ENCODE measurements around the gene AK8.
"Not testable (repeated sequence)": the region's sequence is repeated elsewhere in the genome, so short reads cannot be mapped to it uniquely, and the experiment has no call there.

The AK8 gene

GRCh38 chr9:132722564-132723065 is 155.5 kb downstream of the AK8 start:
- DNase-seq (ENCODE audit: low spot score): no peak
- TF ChIP-seq CTCF (IDR thresholded peaks at IDR 0.05; ENCODE audit: extremely low read depth, insufficient read depth, missing control alignments): no peak
- in situ Hi-C loops (cut with MboI; ENCODE audit: low pct_unique_long_range_greater_than_20kb, low sequenced_read_pairs, unreplicated experiment): no loop called here

GRCh38 chr9:132721661-132722060 is 156.4 kb downstream of the AK8 start:
- DNase-seq (ENCODE audit: low spot score): no peak
- no peak for TF ChIP-seq CTCF (IDR thresholded peaks at IDR 0.05; ENCODE audit: extremely low read depth, insufficient read depth, missing control alignments)
- in situ Hi-C loops (cut with MboI; ENCODE audit: low pct_unique_long_range_greater_than_20kb, low sequenced_read_pairs, unreplicated experiment): no loop called here

- DNase-seq (ENCODE audit: low spot score); in situ Hi-C loops (cut with MboI; ENCODE audit: low pct_unique_long_range_greater_than_20kb, low sequenced_read_pairs, unreplicated experiment): not testable (repeated sequence)
These were observed 159.6 kb downstream of the AK8 start for GRCh38 chr9:132718381-132718928.

- TF ChIP-seq CTCF (IDR thresholded peaks at IDR 0.05; ENCODE audit: extremely low read depth, insufficient read depth, missing control alignments): no peak
- in situ Hi-C loops (cut with MboI; ENCODE audit: low pct_unique_long_range_greater_than_20kb, low sequenced_read_pairs, unreplicated experiment): no loop called here
- DNase-seq (ENCODE audit: low spot score): no peak
These were observed 160.6 kb downstream of the AK8 start for GRCh38 chr9:132717326-132717945.

- in situ Hi-C loops (cut with MboI; ENCODE audit: low pct_unique_long_range_greater_than_20kb, low sequenced_read_pairs, unreplicated experiment): no loop called here
- no peak for TF ChIP-seq CTCF (IDR thresholded peaks at IDR 0.05; ENCODE audit: extremely low read depth, insufficient read depth, missing control alignments)
- DNase-seq (ENCODE audit: low spot score): no peak
These were observed 162.1 kb downstream of the AK8 start for GRCh38 chr9:132716007-132716406.

GRCh38 chr9:132712753-132713152 is 165.3 kb downstream of the AK8 start:
- DNase-seq (ENCODE audit: low spot score): no peak
- in situ Hi-C loops (cut with MboI; ENCODE audit: low pct_unique_long_range_greater_than_20kb, low sequenced_read_pairs, unreplicated experiment): no loop called here
- no peak for TF ChIP-seq CTCF (IDR thresholded peaks at IDR 0.05; ENCODE audit: extremely low read depth, insufficient read depth, missing control alignments)

GRCh38 chr9:132711846-132712245 is 166.2 kb downstream of the AK8 start:
- no peak for DNase-seq (ENCODE audit: low spot score)
- in situ Hi-C loops (cut with MboI; ENCODE audit: low pct_unique_long_range_greater_than_20kb, low sequenced_read_pairs, unreplicated experiment): no loop called here
- no peak for TF ChIP-seq CTCF (IDR thresholded peaks at IDR 0.05; ENCODE audit: extremely low read depth, insufficient read depth, missing control alignments)

GRCh38 chr9:132711152-132711551 is 166.9 kb downstream of the AK8 start:
- in situ Hi-C loops (cut with MboI; ENCODE audit: low pct_unique_long_range_greater_than_20kb, low sequenced_read_pairs, unreplicated experiment); DNase-seq (ENCODE audit: low spot score): not testable (repeated sequence)

Measured in GM13977 (cell line).